GM23338 (cell line): ENCODE measurements around the gene PLEKHM2.

Experiments
- CREB1 ChIP-seq: fragments of 250-450 bp; sonication (Bioruptor Pico); IDR thresholded peaks from 2 replicates; pipeline ENCODE4 v1.5.0; 2020; ENCODE audit warnings: low read depth, mild to moderate bottlenecking, moderate library complexity
- EZH2 ChIP-seq: fragments of 200-600 bp; sonication (generic); IDR thresholded peaks from one replicate; pipeline ENCODE4 v1.8.0; 2017; ENCODE audit warnings: antibody characterized with exemption, mild to moderate bottlenecking, low read depth; ENCODE audit not compliant: unreplicated experiment
- EZH2phosphoT487 ChIP-seq: fragments of 200-600 bp; sonication (generic); IDR thresholded peaks from one replicate; pipeline ENCODE4 v1.8.1; 2018; ENCODE audit warnings: antibody characterized with exemption; ENCODE audit not compliant: unreplicated experiment
- JUNB ChIP-seq: IDR thresholded peaks from one replicate; pipeline ENCODE4 v1.6.1; 2016; ENCODE audit warnings: antibody characterized with exemption; ENCODE audit not compliant: unreplicated experiment
- NANOG ChIP-seq: IDR thresholded peaks from 2 replicates; pipeline ENCODE4 v1.6.1; 2016; ENCODE audit warnings: antibody characterized with exemption, borderline replicate concordance
- POLR2AphosphoS5 ChIP-seq: IDR thresholded peaks from 2 replicates; pipeline ENCODE4 v1.6.1; 2016; ENCODE audit warnings: antibody characterized with exemption, low read depth
- REST ChIP-seq: IDR thresholded peaks from one replicate; pipeline ENCODE4 v1.6.1; 2018; ENCODE audit warnings: antibody characterized with exemption; ENCODE audit not compliant: unreplicated experiment
- STAT1 ChIP-seq: IDR thresholded peaks from one replicate; pipeline ENCODE4 v1.6.1; 2016; ENCODE audit warnings: antibody characterized with exemption; ENCODE audit not compliant: unreplicated experiment
- ZNF114 ChIP-seq: fragments of 250-450 bp; sonication (Bioruptor Pico); IDR thresholded peaks from 2 replicates; pipeline ENCODE4 v1.5.0; 2020; ENCODE audit warnings: mild to moderate bottlenecking, moderate library complexity
- TF ChIP-seq, protein P1 (sequence below), 2 experiments: fragments of 200-600 bp in 1 of 2; sonication (generic) in 1 of 2; conservative IDR thresholded peaks; 2 replicates each; pipeline versions ENCODE4 v1.5.1 to v1.6.1; 2016 to 2017; ENCODE audit warnings: antibody characterized with exemption in 2 of 2, low read depth in 2 of 2, mild to moderate bottlenecking in 2 of 2, moderate library complexity in 1 of 2

GRCh38 chr1:15758953-15759661 is 75.0 kb downstream of the PLEKHM2 start:
- TF ChIP-seq, protein P1, sequence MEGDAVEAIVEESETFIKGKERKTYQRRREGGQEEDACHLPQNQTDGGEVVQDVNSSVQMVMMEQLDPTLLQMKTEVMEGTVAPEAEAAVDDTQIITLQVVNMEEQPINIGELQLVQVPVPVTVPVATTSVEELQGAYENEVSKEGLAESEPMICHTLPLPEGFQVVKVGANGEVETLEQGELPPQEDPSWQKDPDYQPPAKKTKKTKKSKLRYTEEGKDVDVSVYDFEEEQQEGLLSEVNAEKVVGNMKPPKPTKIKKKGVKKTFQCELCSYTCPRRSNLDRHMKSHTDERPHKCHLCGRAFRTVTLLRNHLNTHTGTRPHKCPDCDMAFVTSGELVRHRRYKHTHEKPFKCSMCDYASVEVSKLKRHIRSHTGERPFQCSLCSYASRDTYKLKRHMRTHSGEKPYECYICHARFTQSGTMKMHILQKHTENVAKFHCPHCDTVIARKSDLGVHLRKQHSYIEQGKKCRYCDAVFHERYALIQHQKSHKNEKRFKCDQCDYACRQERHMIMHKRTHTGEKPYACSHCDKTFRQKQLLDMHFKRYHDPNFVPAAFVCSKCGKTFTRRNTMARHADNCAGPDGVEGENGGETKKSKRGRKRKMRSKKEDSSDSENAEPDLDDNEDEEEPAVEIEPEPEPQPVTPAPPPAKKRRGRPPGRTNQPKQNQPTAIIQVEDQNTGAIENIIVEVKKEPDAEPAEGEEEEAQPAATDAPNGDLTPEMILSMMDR (conservative IDR thresholded peaks at IDR 0.05; ENCODE audit: low read depth in 2 of 2) = no peak
- TF ChIP-seq EZH2 (no peak), POLR2AphosphoS5 (no peak), CREB1 (CRISPR knock-in tag) (no peak), REST (no peak), EZH2phosphoT487 (no peak), STAT1 (no peak), NANOG (no peak), JUNB (no peak), ZNF114 (no peak)
